ENCODE results near the gene SIRT2.

- TF ChIP-seq EZH2 (IDR thresholded peaks at IDR 0.05; ENCODE audit: low read depth, low read length, severe bottlenecking): no peak
- no peak for TF ChIP-seq POLR2A (IDR thresholded peaks at IDR 0.05; ENCODE audit: control extremely low read depth in 1 of 2, low read depth in 2 of 2, low read length in 2 of 2)
- no peak for TF ChIP-seq CTCF (IDR thresholded peaks at IDR 0.05; ENCODE audit: control extremely low read depth in 1 of 3, insufficient read depth in 1 of 3, low read depth in 1 of 3, low read length in 3 of 3)
- TF ChIP-seq CHD2 (IDR thresholded peaks at IDR 0.05; ENCODE audit: low read length): no peak
- no peak for TF ChIP-seq SP1 (IDR thresholded peaks at IDR 0.05; ENCODE audit: low read depth, low read length)
- no peak for TF ChIP-seq TAF1 (IDR thresholded peaks at IDR 0.05; ENCODE audit: low read depth, low read length)
- peak; percentile 31; the same call in 1 of the 2 replicates for TF ChIP-seq POLR2AphosphoS5 (IDR thresholded peaks at IDR 0.05; ENCODE audit: low read depth, low read length)
- TF ChIP-seq EP300 (IDR thresholded peaks at IDR 0.05; ENCODE audit: borderline replicate concordance in 1 of 2, low read depth in 2 of 2, low read length in 2 of 2): no peak
- no peak for TF ChIP-seq MAX (IDR thresholded peaks at IDR 0.05)
These were observed 11.1 kb upstream of the SIRT2 start for GRCh38 chr19:38910488-38910887.

Data from H1 (cell line).